ENCODE measurements around the gene ACTRT2. TPM values are rescaled to one million over a fixed set of nuclear protein-coding genes. Genes with fewer than 3 reads are reported as not detected.

Gene ACTRT2
- total RNA-seq, 1 experiment from 2014 or later = not detected

DNA sequence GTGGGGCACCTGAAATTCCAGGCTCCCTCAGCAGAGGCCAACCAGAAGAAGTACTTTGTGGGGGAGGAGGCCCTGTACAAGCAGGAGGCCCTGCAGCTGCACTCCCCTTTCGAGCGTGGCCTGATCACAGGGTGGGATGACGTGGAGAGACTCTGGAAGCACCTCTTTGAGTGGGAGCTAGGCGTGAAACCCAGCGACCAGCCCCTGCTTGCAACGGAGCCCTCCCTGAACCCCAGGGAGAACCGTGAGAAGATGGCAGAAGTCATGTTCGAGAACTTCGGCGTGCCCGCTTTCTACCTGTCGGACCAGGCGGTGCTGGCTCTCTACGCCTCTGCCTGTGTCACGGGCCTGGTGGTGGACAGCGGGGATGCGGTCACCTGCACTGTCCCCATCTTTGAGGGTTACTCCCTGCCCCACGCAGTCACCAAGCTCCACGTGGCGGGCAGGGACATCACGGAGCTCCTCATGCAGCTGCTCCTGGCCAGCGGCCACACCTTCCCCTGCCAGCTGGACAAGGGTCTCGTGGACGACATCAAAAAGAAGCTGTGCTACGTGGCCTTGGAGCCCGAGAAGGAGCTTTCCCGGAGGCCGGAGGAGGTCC, 634 bp downstream of the ACTRT2 start:
- Histone ChIP-seq H3K23ac (ENCODE audit: insufficient read length, low read depth, low read length) (no peak overlapping the region), H3K27ac (ENCODE audit: insufficient read length, low read depth, low read length) (no peak overlapping the region), H4K20me1 (ENCODE audit: control insufficient read depth, insufficient read depth, insufficient read length) (no peaks in the 10 kb centered on the region), H3K79me2 (ENCODE audit: insufficient read depth, low read length) (no peaks in the 10 kb centered on the region), H4K5ac (ENCODE audit: insufficient read length, low read depth, low read length) (no peak overlapping the region), H3T11ph (ENCODE audit: low read length) (no peak overlapping the region), H2BK20ac (ENCODE audit: low read depth, low read length, poor library complexity, severe bottlenecking) (no peak overlapping the region), H2BK120ac (ENCODE audit: low read depth, low read length, poor library complexity, severe bottlenecking) (no peak overlapping the region), H4K8ac (replicated peaks; ENCODE audit: insufficient read length, low read depth, low read length) (no peak overlapping the region), H2AK5ac (ENCODE audit: insufficient read length, low read length) (no peak overlapping the region), H3K14ac (ENCODE audit: insufficient read depth, low read length) (no peak overlapping the region; the same call in 1 of the 2 replicates), H3K18ac (ENCODE audit: insufficient read length, low read depth, low read length) (no peak overlapping the region), H4K91ac (ENCODE audit: insufficient read length, low read depth, low read length) (no peak overlapping the region), H3K79me1 (ENCODE audit: insufficient read depth, low read depth, low read length, poor library complexity, severe bottlenecking) (no peaks in the 10 kb centered on the region), H2BK15ac (ENCODE audit: low read depth, low read length) (no peak overlapping the region), H2BK12ac (ENCODE audit: insufficient read length, low read depth, low read length) (no peak overlapping the region), H3K56ac (ENCODE audit: insufficient read length, low read depth, low read length) (no peak overlapping the region), H3K9me3 (ENCODE audit: control insufficient read depth, low read depth, low read length) (peaks cover 34% of the 10 kb centered on the region), H3K27me3 (ENCODE audit: insufficient read depth, low read length) (no peaks in the 10 kb centered on the region), H3K4me1 (ENCODE audit: insufficient read depth, low read length) (no peaks in the 10 kb centered on the region), H3K9ac (ENCODE audit: extremely low read depth, insufficient read length, low read length) (no peak overlapping the region), H2AFZ (ENCODE audit: low read length) (no peak overlapping the region), H3K4ac (ENCODE audit: low read depth, low read length) (no peak overlapping the region), H2BK5ac (ENCODE audit: insufficient read length, low read length) (no peak overlapping the region), H3K23me2 (ENCODE audit: insufficient read length, low read depth, low read length, poor library complexity, severe bottlenecking) (no peaks in the 10 kb centered on the region), H3K4me2 (ENCODE audit: insufficient read depth, insufficient read length, low read length) (no peak overlapping the region)
- TF ChIP-seq, protein P1, sequence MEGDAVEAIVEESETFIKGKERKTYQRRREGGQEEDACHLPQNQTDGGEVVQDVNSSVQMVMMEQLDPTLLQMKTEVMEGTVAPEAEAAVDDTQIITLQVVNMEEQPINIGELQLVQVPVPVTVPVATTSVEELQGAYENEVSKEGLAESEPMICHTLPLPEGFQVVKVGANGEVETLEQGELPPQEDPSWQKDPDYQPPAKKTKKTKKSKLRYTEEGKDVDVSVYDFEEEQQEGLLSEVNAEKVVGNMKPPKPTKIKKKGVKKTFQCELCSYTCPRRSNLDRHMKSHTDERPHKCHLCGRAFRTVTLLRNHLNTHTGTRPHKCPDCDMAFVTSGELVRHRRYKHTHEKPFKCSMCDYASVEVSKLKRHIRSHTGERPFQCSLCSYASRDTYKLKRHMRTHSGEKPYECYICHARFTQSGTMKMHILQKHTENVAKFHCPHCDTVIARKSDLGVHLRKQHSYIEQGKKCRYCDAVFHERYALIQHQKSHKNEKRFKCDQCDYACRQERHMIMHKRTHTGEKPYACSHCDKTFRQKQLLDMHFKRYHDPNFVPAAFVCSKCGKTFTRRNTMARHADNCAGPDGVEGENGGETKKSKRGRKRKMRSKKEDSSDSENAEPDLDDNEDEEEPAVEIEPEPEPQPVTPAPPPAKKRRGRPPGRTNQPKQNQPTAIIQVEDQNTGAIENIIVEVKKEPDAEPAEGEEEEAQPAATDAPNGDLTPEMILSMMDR (conservative IDR thresholded peaks at IDR 0.05) = no peak
- Mint-ChIP-seq H3K4me3 (no peak overlapping the region), H3K36me3 (ENCODE audit: insufficient read depth in 1 of 3, low read depth in 3 of 3) (peaks cover 0 to 19% (median 2%) of the 10 kb centered on the region in 3 experiments; a peak in 4 of 7 replicates), H3K4me1 (peaks cover 0 to 10% of the 10 kb centered on the region in 2 experiments; a peak in 2 of 4 replicates), H3K27ac (peak overlapping the region in 1 of 3 experiments; percentile 55; a peak in 1 of 7 replicates), H3K27me3 (ENCODE audit: low read depth) (peaks cover 3% of the 10 kb centered on the region), H3K9me3 (peaks cover 8 to 34% of the 10 kb centered on the region in 2 experiments; a peak in 4 of 5 replicates)
- no peak for DNase-seq
- no CpG with 5 or more reads among the region's 28 CpGs for WGBS (ENCODE audit: extremely low coverage, insufficient read length, low lambda C conversion rate)
